ENCODE results near the gene SLC25A1.

Gene SLC25A1

DNA sequence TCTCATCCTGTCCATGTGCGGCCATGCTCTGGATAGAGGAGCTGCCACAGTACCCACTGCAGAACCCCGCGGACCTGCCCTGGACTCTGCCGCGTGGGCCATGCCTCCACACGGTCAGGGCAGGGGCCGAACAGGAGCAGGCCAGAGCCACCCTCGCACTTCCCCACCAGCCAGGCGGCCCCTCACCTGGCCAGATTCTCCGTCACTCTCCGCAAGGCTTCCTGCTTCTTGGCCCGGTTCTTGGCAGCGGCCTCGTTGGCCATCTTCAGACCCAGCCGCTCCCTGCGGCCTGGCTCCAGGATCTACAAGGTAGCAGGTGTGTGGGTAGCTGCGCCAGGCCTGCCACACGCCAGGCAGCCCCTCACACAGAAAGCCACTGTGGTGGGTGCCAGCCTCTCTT, 43.7 kb downstream of the SLC25A1 start:
- no peak for DNase-seq

DNA sequence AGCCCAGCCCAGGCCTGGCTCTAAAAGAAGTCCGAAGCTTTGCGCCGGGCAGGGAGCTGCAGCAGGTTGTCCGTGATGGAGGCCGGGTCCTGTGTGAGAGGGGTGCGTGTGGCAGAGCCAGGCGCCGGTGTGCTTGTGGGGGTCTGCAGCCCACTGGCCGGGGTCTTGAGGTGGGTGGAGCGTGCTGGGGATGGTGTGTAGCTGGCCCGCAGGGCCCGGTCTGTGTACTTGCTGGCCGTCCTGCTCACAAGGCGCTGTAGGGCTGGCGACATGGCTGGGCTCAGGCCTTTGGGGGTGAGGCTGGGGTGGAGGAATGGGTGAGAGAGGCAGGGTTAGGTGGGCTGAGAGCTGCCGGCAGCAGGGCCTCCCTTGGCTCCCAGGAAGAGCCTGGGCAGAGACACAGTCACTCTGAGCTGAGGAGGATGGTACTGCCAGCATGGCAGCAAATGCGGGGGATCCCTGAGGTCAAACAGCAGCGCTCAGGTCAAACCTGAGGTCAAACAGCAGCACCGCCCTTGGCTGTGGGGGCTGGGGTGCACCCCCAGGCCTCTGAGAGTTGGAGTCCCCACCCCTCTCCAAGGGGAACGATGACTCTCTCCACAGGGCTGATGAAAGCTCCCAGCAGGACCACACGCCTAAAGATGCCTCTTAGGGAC, 44.2 kb downstream of the SLC25A1 start:
- DNase-seq = no peak

DNA sequence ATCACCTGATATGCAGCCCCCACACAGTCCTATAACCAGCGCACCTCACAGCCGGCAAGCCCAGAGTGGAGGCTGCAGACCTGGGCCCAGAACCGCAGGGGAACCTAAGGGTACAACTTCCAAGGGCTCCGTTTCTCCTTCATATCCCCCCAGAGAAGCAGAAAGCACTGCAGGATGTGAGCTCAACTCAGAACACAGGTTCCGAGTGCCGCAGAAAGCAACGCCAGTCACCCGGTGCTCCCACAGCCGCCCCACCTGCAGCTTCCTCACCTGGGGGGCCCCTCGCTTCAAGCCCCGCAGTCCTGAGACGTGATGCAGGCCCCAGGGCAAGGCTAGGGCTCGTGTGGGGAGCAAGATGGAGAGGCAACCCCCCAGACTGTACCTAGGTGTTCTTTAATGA, 45.0 kb downstream of the SLC25A1 start:
- DNase-seq = no peak

- no peak for DNase-seq
Observed at GRCh38 chr22:19132693-19133400, 45.7 kb downstream of the SLC25A1 start.

- no peak for DNase-seq
Observed at GRCh38 chr22:19132153-19132552, 46.4 kb downstream of the SLC25A1 start.

DNA sequence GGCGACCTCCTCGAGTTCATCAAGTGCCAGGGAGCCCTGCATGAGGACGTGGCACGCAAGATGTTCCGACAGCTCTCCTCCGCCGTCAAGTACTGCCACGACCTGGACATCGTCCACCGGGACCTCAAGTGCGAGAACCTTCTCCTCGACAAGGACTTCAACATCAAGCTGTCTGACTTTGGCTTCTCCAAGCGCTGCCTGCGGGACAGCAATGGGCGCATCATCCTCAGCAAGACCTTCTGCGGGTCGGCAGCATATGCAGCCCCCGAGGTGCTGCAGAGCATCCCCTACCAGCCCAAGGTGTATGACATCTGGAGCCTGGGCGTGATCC, 46.9 kb downstream of the SLC25A1 start:
- DNase-seq = no peak

GRCh38 chr22:19130959-19131684, 47.4 kb downstream of the SLC25A1 start, which contains the start of gene TSSK2:
TSS of gene TSSK2 (plus strand) at chr22:19131308. CDS start at chr22:19131400, 92 bp downstream.
- no peak for DNase-seq

DNA sequence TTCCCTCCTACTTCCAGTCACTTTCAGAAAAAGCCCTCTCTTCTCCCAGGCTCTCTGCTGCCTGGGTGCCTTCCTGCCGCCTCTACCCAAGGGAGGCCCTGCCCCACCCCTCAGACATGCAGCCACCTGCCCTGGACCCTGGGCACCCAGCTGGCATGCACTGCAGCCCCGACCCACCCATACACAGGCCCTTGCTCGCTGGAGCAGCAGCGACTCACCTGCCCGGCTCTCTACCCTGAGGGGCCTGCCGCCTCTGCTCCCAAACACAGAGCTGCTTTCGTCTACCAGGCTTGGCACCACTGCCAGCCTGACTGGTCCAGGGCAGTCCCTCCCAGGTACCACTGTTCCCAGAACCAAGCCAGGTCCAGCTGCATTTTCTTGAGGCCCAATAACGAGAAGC, 48.7 kb downstream of the SLC25A1 start:
- DNase-seq = no peak

GRCh38 chr22:19128946-19129727, 49.4 kb downstream of the SLC25A1 start:
- DNase-seq = no peak

DNA sequence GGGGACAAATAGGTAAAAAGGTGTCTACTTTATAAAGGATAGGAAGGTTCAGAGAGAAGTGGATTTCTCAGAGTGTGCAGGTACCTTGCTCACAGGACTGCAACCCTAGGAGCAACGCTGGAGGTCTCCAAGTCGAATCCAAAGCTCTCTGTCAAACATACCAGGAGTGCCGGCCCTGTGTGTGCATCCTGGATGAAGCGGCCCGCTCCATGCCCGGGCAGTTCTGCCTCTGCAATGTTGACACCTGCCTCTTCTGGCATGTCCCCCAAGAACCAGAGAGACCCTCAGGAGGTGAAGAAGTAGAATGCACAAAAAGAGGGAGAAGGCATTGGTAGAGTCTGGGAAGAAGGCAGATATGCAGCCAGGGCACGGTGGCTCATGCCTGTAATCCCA, 50.5 kb downstream of the SLC25A1 start:
- no peak for DNase-seq

DNA sequence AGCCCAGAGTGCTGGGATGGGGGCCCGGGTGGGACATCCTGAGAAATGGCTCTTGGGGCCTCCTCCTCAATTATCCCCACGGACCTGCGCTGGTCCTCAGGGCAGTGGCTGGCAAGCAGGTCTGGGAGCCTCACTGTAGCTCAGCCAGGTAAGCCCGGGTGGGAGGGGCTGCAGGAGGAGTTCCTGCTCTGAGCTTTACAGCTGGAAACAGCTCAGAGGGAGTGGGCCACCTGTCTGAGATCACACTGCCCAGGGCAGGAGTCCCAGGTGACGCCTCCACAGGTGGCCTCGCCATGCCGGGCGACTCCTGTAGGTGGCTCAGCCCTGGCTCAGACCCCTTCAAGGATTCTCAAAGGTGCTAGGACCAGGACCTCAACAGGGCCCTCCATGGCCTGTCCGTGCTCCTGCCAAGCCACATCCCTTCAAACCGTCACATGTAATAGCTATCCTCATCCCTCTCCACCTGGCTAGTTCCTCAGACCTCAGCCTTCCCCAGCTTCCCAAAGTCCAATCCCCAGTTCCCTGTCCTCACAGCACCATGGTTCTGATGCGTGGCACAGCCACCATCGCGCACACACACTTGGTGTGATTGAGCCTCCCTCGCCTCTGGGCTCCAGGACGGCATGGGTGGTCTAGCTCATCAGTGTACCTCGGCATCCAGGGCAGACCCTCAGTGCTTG, 51.1 kb downstream of the SLC25A1 start:
- no peak for DNase-seq

DNA sequence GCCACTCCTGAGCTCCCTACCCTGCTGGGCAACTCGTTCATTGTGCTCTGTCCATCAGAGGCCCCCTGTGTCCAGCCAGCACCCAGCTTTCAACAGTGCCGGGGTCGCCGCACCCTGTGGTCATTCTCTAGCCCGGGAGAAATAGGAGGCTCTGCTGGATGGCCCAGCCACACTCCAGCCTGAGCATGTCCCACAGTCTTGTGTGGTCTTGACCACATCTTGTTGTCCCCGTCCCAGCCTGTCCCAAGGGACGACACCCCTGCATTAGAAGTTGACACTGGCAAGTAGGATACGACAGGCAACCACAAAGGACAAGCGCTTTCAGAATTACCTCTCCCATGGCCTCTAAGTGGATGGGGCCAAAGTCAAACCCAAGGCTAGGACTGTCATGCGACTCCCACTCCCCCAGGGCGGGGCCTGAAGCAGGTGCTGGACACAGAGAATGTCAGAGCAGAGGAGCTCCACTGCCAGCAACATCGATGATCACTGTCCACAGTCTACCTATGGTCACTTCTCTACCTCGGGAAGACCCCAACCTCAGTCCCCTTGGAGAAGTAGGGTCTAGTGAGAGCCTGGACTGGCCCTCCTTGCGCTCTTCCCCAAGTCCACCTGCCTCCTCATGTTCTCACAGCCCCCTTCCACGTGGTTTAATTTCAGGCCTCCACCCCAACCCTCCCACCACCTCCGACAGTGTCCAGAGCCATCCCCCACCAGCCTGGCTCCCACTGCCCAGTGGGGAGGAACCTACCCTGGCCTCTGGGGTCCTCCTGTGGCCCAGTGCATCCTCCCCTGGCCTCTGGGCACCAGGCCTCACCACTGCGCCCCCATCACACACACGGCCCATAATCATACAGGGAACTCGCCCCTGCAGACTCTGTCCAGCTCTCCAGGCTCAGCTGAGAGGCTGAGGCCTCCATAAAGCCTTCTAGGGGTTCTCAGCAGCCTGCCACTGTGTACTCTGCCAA, 51.9 kb downstream of the SLC25A1 start:
- DNase-seq = no peak
